ENCODE measurements around the gene TWF2.

DNA sequence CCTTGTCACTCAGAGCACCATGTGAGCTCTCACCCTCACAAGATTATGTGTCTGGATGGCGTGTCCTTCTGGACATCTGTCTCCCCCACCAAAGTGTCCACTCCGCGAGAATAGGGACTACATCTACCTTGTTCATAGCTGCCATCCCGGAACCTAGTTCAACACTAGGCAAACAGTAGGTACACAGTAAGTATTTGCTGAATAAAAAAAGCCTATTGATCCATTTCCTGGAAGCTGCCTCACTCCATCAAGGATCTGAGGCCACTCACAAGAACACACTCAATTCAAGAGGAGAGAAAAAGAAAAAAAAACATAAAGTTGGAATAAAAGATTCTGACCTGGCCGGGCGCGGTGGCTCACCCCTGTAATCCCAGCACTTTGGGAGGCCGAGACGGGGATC, 52.2 kb downstream of the TWF2 start:
- TF ChIP-seq, protein P1, sequence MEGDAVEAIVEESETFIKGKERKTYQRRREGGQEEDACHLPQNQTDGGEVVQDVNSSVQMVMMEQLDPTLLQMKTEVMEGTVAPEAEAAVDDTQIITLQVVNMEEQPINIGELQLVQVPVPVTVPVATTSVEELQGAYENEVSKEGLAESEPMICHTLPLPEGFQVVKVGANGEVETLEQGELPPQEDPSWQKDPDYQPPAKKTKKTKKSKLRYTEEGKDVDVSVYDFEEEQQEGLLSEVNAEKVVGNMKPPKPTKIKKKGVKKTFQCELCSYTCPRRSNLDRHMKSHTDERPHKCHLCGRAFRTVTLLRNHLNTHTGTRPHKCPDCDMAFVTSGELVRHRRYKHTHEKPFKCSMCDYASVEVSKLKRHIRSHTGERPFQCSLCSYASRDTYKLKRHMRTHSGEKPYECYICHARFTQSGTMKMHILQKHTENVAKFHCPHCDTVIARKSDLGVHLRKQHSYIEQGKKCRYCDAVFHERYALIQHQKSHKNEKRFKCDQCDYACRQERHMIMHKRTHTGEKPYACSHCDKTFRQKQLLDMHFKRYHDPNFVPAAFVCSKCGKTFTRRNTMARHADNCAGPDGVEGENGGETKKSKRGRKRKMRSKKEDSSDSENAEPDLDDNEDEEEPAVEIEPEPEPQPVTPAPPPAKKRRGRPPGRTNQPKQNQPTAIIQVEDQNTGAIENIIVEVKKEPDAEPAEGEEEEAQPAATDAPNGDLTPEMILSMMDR (conservative IDR thresholded peaks at IDR 0.05), result no peak
- TF ChIP-seq EZH2 (IDR thresholded peaks at IDR 0.05; ENCODE audit: low read depth), result no peak
